Glomerular visceral epithelial cell (primary cell): Measurements from ENCODE around the gene CASP6.
"Not testable (repeated sequence)": the region's sequence is repeated elsewhere in the genome, so short reads cannot be mapped to it uniquely, and the experiment has no call there.

Source experiments
- DNase-seq: peaks from one replicate; pipeline ENCODE4 v3.0.0-alpha.2; 2016; ENCODE audit errors: extremely low spot score

CASP6 gene

DNA sequence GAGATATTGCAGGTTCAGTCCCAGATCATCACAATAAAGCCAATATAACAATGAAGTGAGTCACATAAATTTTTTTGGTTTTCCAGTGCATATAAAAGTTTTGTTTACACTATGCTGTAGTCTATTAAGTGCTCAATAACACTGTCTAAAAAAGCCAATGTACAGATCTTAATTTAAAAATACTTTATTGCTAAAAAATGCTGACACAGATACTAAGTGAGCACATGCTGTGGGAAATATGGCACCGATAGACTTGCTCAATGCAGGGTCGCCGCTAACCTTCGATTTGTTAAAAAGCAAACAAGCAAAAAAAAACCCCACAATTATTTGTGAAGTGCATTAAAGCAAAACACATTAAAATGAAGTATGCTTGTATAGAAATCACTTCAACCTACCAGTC lies 16.4 kb upstream of the CASP6 start:
- DNase-seq, result no peak

DNA sequence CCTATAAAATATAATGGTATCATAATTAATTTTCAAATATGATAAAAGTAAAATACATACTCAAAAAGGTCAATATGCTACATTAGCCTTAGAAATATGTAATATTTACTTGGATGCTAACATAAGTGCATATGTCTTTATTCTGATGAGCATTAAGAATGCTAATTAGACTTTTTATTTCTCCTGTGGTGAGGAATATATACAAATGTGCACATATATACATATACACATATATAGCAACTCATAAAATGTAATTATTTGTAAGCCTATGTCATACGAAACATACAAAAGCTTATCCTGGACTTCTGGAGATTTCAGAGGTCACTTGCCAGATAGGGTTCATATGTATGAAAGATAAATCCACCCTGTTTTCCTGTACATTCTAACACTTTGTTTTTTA lies 15.5 kb upstream of the CASP6 start:
- DNase-seq, result no peak

DNA sequence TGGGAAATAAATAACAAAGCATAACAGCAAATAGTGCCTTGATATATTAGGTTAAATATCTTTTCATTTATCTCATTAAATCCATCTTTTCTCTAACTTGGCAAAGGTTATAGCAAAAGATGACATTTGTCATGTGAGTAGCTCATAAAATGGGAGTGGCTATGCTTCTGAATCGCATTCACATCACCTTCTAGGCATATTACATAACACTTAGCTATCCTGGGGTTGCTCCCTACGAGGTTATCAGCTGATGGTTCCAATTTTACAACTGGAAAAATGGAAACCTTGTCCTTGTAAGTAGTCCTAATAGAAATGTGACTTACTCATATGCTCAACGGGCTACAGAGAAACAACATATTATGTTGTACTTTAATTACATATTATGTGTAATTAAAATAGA lies 10.3 kb upstream of the CASP6 start:
- no peak for DNase-seq

DNA sequence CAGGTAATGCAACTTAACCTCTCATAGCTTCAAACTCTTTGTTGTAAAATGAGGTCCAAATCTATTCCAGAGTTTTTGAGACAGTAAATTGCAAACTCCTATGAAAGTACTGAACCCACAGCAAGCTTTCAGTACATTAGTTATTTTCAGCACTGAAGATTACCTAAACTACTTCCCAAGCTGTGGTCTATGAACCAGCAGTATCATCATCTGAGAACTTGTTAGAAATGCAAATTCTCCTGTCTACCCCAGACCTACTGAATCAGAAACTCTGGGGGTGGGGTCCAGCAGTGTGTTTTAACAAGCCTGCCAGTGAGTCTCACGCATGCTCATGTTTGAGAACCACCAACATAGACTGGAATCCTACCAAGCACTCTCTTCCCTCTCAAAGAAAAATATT lies 5.7 kb upstream of the CASP6 start:
- no peak for DNase-seq

DNA sequence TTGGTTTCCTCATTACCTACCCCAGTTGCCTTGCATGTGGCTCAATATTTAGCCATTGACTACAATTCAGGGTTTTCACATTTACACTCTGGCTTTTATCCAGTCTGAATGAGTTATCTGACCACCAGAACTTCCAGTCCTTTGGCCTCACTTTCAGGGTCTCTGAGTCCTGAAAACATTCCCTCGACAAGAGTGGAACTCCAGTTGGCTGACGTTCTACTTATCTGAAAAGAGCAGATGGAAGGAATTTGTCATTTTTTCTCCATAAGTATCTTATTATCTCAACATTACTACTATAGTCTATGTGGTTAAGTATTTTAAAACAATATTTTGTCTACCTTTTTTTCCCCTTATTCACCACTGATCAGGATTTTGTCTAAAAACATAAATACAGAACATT lies 5.2 kb upstream of the CASP6 start:
- no peak for DNase-seq

DNA sequence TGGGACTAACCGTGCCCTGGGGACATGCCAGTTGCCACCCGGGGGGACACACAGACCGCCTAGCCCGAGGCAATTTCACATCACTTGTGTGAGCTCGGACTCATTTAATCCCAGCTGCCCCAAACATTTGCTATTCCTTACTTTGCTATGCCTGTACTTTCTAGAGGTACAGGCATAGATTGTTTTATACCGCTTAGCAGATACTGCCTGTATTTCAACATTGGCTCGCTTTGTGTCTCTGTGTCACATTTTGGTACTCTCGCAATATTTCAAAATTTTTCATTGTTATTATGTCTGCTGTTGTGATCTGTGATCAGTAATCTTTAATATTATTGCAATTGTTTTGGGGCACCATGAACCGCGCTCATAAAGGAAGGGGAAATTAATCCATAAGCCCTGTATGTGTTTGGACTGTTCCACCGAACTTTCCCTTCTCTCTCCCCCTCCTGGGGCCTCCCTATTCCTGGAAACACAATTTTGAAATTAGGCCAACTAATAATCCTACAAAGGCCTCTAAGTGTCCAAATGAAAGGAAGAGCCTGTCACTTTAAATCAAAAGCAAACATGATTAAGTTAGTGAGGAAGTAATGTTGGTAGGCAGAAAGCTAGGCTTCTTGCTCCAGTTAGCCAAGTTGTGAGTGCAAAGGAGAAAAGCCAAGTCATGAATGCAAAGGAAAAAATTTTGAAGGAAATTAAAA lies 568 bp upstream of the CASP6 start:
- no peak for DNase-seq

DNA sequence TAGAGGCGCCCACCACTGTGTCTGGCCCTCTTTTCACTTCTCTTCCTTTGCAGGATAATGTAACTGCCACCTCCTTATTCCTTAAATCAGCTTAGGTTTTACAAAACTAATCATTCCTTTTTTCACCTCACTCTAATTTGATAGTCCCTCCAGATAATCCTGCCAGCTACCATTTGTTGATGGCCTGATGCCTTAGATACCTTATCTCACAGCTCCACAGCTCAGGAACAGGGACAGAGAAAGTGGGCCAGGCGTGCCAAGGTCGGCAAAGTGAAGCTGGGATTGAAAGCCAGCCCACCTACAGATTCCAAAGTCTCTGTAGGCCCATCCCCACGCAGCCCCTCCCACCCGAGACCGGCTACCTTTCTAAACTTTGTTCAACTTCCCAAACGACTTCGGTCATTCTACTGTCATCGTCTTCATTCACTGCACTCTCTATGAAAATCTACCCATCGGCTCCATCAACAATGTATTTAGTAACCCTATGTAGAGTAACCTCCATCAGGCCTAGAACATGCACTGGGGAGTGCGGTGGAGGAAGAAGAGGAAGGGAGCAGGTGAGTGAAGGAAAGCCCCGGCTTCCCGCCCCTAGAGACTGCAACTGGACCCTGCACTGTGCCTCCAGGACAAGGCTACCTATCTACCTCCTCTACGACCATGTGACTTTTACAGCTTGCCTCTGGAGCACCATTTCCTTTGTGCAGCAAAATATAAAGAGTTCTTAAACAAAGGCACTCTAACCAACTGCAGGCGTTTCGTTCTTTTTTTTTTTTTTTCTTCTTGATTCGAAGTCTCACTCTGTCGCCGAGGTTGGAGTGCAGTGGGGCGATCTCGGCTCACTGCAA lies 1.5 kb downstream of the CASP6 start:
- DNase-seq, result peak; percentile 15

DNA sequence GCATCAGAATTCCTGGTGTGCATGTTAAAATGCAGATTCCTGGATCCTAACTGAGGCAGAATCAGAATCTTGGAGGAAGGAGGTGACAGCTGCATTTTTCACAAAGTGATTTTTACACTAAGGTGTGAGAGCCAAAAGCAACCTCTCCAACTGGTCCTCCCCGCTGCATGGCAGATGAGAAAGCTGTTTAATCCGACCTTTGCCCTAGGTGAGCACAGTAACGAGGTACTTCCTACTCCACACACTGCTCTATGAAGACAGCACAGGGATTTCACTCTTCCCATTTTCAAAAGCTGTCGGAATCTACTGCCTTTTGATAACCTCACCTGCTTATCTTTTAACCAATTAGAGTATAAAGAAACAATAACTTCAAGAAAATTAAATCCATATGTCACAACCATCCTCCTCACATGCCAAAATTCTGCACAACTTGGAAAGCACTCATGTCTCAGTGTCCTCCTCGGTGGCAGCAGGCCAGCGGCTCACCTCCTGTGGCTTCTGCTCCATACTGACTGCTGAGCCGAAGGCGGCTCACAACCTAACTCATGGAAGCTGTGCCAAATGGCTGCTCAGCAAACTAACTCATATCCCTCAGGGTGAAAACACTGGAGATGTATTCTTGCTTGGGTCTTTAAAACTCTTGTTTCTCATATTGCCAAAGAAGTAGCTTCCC lies 3.6 kb downstream of the CASP6 start:
- no peak for DNase-seq

DNA sequence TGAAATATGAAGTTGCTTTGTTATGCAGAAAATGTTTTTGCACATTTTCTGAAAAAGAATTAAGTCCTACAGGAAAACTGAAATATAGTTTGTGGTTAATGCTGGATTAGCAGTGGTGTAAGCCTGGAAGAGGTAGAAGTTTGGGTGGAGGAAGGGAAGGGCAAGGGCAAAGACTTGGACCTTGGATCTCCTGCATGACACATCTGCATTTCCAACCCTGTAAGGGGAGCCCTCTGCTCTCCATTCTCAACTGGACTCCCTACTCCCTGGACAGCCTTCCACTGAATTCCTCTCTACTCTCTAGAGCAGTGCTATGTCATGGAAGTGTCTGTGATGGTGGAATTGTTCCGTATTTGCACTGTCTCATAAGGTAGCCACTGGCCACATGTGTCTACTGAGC lies 4.6 kb downstream of the CASP6 start:
- DNase-seq, result no peak

DNA sequence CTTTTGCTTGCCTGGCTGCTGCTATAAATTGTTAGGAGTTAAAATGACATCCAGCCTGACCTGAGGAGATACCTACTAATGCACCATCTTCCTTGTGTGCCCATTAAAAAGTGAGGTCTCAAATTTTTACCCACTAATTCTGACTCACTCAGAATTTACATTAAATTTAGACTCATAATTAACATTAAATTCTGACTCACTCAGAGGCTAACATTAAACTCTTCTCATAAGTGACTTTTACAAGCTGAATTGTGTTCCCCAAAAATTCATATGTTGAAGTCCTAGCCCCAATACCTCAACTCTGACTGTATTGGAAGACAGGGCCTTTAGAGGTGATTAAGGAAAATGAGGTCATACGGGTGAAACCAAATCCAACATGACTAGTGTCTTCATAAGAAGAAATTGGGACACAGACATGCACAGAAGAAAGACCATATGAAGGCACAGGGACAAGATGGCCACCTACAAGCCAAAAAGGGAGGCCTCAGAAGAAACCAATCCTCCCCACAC lies 11.8 kb downstream of the CASP6 start:
- DNase-seq, result no peak

DNA sequence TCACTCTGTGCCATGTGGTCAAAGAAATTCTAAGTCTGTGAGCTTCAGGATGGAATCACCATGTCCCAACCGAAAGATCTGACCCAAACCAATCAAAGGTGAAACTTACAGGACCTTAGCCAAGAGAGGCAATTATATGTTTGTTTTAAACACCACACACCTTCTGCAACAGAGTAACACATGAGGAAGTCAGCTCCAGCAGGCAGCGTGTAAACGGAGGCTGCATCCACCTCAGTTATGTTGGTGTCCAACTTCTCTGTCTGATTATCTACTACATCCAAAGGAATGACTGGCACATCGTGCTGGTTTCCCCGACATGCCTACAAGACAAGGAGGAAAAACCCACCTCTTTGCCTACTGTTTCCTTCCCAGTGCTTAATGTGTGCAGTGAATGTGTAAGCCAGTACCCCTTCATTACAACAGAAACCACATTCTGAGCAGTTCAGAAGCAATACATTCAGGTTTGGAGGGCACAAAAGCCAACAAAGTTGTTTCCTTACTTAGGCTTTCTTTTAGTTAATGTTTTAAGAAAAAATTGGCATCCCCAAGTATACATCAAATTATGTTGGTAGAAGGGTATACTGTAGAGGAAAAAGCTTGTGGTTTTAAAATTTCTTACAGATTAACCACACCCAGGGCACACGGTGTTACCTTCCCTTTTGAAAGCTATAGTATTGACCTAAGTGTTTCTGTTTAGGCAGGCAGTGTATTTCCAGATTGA lies 12.4 kb downstream of the CASP6 start:
- DNase-seq, result no peak

DNA sequence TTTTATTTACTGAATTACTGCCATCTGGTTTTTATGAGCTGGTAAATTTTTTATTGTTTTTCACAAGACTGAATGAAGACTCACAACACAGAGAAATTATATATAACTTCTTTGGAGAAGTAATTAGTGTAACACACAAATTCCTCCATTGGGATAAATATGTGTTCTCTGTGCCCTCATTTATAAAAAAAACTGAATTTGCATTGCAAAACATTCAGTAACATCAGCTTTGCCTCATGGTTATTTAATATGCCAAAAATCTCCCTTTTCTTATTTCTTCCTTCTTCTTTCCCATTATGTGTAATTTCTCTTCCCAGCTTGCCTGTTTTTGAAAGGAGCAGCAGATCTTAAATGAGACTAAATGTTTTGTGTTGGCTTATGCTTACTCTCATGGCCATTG lies 18.5 kb downstream of the CASP6 start:
- no peak for DNase-seq

DNA sequence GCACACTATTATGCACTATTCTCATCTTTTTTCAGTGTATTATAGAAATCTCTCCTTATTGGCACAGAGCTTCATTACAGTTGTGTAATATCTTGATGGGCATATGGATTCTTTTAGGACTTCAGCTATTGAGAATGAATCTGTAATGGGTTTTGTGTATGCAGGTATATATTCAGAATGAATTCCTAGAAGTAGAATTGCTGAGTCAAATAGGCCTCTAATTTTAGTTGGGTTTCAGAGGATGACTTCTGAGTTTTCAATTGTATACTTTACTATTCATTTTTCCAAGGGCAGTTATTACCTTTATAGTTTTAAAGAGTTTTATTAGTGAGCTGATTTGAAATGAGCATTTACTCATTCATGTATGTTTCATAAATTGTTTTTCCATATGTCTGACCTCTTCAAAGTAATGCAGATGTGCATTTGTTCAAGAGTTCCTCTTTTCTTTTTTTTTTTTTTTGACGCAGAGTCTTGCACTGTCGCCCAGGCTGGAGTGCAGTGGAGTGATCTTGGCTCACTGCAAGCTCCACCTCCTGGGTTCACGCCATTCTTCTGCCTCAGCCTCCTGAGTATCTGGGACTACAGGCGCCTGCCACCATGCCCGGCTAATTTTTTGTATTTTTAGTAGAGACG lies 19.5 kb downstream of the CASP6 start:
- DNase-seq, result no peak

DNA sequence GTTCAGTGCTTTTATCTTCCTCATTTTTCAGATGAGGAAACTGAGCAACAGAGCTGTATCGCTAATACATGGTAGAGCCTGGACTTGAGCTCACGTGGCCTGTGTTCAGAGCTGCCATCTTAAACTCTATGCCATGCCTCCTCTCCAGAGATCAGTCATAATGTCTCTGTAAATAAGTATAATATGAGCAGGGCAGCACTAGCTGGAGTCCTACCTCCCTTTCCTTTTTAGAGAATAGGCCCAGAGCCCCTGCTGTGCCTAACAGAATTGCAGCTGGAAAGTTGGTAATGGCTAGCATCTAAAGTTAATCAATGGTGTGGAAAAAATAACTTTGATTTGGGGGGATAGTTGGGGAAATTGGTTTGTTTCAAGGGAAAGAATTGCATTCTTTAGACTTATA lies 20.4 kb downstream of the CASP6 start:
- DNase-seq, result no peak

DNA sequence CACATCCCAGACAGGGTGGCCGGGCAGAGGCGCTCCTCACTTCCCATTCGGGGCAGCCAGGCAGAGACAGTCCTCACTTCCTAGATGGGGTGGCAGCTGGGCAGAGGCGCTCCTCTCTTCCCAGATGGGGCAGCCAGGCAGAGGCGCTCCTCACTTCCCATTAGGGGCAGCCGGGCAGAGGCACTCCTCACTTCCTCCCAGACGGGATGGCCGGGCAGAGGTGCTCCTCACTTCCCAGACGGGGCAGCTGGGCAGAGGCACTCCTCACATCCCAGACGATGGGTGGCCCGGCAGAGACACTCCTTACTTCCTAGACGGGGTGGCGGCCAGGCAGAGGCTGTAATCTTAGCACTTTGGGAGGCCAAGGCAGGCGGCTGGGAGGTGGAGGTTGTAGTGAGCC lies 24.3 kb downstream of the CASP6 start:
- not testable (repeated sequence) for DNase-seq

DNA sequence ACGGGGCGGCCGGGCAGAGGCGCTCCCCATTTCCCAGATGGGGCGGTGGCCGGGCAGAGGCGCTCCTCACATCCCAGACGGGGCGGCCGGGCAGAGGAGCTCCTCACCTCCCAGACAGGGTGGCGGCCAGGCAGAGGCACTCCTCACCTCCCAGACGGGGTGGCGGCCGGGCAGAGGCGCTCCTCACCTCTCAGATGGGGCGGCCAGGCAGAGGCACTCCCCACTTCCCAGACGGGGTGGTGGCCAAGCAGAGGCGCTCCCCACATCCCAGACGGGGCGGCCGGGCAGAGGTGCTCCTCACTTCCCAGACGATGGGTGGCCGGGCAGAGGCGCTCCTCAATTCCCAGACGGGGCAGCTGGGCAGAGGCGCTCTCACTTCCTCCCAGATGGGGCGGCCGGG lies 24.8 kb downstream of the CASP6 start:
- not testable (repeated sequence) for DNase-seq

DNA sequence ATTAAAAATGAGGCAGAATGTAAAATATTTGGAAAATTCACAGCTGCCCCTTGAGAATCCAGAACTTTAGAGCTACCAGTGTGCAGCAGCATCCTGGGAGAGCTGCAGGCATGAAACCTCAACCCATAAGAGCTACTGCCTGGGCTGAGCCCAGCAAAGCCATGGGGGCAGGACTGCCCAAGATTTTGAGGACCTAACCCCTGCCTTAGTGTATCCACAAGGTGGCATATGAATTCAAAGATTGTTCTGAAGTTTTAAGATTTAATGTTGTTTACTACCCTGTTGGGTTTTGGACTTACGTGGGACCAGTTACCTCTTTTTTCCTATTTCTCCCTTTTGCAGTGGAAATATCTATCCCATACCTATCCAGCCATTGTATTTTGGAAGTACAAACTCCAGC lies 26.4 kb downstream of the CASP6 start:
- no peak for DNase-seq

DNA sequence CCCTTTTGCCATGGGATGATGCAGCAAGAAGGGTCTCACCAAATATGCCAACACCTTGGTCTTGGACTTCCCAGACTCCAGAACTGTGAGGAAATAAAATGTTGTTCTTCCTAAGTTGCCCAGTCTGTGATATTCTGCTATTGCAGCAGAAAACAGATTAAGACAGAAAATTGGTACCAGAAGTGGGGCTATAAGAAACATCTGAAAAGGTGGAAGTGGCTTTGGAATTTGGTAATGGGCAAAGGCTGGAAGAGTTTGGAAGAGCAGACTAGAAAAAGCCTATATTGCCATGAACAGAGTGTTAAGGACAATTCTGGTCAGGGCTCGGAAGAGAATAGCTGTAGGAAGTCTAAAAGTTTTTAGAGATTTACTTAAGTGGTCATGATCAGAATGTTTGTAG lies 27.4 kb downstream of the CASP6 start:
- DNase-seq, result no peak

DNA sequence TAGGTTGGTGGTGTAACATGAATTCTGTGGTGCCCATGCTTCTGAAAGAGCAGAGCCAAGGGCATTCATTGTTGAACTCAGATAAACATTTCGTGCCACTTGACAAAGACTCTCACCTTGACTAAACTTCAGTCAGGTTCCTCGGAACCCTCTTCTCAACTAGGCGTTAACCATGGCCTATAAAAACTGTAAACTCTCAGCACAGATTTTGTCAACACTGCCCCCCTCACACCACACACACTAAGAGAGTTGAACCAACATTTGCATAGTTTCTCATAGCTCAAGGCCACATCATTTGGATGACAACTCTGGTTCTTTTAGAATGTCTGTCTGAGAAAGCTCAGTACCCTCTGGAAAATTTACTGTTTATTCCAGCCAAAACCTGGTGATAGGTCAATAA lies 28.1 kb downstream of the CASP6 start:
- DNase-seq, result no peak

DNA sequence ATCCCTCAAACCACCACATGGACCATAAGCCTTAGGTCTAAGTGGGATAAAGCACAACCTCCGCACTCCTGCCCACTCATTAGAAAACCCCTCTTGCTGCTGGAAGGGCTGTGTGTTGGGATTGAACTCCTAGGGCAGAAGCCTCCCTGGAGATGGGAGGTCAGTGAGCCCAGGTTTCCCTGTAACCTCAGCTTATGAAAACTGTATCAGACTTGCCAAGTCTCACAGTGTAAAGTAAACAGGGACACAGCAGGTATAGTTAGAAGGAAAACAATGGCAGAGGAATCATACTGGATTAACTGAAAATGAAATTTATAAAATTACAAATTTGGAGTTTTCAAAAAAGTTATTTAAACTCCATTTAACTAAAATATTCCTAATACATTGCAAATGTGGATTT lies 29.9 kb downstream of the CASP6 start:
- DNase-seq, result no peak

DNA sequence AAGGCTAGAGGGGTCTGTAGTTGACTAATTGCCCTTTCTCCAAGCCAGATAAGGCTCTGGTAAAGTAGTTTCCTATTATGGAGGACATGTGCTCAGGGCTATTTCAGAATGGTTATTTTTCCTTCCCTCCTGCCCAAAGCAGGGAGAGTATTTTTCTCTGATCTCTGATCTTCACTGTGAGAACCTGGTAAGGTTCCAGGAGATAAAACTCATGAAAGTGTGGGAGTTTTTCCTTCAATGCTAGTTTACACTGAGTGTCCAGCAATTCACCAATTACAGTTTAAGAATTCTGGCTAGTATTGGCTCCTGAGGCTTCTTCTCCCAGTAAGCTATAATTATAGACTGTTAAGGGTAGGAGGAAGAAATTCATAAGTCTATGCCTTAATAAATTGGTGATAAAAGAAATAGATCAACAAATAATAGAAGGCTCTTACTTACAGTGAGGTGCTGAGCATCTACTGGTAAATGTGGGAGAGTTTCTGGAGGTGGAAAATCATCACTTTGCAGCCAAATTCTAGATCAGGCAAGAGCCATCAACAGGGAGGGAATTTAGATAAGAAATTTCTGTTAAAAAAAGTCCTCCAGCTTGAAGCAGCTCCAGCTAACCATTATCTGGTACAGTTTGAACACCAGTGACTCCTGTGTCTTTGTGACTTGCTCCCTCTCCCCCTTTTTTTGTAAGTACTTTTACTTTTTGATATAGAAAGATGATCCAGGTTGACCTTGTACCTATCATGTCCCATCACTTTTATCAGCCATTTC lies 30.9 kb downstream of the CASP6 start:
- no peak for DNase-seq
